LNCaP clone FGC (cell line): ENCODE results near the gene AQP12A.
"Not testable (repeated sequence)": the region's sequence is repeated elsewhere in the genome, so short reads cannot be mapped to it uniquely, and the experiment has no call there.

Source experiments
- DNase-seq: peaks from one replicate; pipeline ENCODE4 v3.0.0-alpha.2; 2011; ENCODE audit warnings: low read depth
- H3K4me3 ChIP-seq: 2 replicates; pipeline ENCODE4 v1.5.1; 2011; ENCODE audit warnings: mild to moderate bottlenecking, low read depth, low read length, control low read depth
- TF ChIP-seq, protein P1 (sequence below): IDR thresholded peaks from 2 replicates; pipeline ENCODE4 v1.5.1; 2012; ENCODE audit warnings: mild to moderate bottlenecking; ENCODE audit not compliant: control insufficient read depth, insufficient read depth; ENCODE audit errors: extremely low read depth

AQP12A gene

DNA sequence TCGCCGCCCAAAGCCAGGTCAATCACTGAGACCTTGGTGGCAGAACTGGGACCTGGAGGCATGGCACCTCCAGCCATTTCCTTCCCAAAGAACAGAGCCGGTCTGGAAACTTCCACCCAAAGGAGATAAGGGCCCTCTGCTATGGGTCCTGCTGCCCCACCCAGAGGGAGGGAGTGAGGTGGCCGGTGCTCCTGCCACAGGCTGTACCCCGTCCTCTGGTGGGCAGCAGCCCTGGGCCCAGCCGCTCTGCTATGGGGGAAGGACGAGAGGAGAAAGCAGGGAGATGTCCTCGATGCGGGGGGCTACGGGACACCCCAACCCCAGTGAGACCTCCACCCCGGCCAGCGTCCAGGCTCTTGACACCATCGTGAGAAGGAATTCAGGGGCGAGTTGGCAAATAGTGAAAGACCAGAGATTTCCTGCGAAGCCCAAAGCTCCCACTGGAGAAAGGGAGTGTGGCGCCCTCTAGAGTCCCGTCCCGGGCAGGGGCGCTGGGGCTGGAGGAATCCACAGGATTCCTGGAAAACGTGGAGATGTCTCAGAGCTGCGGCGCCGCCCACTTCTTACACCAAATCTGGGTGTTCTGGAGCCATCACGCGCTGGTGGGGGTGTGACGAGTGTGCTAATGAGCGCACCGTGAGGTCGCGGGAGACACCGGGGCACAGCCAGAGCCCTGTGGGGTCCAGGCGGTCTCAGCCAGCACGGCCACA lies 7.3 kb downstream of the AQP12A start:
- not testable (repeated sequence) for DNase-seq, H3K4me3 ChIP-seq

DNA sequence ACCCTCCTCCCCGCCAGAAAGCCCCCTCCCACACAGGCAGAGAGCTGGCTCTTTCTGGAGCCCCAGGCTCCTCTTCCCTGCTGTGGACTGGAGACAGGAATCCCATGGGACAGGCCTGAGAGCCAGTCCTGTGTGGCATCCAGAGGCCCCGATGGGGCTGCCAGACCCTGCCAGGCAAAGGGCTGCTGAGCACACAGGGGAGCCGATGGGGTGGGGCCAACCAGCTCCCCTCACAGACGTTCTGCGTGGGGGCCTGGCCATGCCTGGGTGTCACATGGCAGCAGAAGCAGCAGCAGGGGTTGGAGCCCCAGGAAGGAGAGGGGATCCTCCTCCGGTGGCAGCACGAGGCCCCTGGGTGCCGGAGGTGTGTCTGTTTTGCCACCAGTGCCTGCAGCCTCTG lies 8.2 kb downstream of the AQP12A start:
- not testable (repeated sequence) for H3K4me3 ChIP-seq, DNase-seq

DNA sequence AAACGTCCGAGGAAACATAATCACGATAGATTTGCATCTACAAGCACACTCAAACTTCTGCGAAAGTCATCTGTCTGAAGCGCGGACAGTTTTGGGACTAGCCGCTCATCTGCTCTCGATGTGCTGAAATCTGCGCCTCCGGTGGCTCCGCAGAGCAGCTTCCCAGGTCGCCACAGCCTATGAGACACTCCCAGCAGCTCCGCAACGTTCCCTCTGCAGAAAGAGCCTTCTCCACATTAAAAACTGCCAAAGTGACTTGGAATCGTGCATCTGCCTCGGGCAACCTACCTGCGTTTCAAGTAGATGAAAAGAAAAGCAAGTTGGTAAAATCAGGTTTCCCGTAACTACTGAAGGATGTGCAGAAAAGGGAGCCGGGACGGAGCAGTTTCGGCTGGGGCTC lies 8.9 kb downstream of the AQP12A start:
- not testable (repeated sequence) for H3K4me3 ChIP-seq, DNase-seq

DNA sequence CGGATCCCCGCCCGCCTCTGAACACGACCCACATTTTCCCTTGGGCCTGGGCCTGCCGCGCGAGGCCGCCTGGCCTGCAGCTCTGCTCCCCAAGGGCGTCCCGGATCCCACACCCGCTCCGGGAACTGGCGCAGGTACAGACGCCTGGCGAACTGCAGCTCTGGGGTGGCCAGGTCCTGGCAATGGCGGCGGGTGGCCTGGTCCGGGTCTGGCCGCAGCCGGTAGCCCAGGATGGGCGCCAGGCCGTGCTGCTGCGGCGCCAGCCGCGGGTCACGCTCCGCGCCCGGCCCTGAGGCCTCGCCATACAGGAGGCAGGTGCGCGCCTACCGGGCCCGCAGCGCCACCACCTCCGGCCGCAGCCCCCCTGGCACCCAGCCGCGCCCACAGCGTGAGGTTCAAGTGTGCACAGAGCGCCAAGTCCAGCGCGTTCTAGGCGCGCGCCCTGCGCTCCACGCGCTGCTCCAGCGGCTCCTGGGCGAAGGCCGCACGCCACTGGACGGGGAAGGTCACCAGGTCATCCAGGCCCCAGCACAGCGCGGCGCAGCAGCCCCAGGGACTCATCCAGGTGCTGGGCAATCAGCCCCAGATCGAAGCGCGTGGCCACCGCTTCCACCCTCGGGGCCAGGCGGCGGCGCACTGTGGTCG lies 9.5 kb downstream of the AQP12A start:
- TF ChIP-seq, protein P1, sequence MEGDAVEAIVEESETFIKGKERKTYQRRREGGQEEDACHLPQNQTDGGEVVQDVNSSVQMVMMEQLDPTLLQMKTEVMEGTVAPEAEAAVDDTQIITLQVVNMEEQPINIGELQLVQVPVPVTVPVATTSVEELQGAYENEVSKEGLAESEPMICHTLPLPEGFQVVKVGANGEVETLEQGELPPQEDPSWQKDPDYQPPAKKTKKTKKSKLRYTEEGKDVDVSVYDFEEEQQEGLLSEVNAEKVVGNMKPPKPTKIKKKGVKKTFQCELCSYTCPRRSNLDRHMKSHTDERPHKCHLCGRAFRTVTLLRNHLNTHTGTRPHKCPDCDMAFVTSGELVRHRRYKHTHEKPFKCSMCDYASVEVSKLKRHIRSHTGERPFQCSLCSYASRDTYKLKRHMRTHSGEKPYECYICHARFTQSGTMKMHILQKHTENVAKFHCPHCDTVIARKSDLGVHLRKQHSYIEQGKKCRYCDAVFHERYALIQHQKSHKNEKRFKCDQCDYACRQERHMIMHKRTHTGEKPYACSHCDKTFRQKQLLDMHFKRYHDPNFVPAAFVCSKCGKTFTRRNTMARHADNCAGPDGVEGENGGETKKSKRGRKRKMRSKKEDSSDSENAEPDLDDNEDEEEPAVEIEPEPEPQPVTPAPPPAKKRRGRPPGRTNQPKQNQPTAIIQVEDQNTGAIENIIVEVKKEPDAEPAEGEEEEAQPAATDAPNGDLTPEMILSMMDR = no peak
- no peak for DNase-seq
- H3K4me3 ChIP-seq = no peak overlapping the region

DNA sequence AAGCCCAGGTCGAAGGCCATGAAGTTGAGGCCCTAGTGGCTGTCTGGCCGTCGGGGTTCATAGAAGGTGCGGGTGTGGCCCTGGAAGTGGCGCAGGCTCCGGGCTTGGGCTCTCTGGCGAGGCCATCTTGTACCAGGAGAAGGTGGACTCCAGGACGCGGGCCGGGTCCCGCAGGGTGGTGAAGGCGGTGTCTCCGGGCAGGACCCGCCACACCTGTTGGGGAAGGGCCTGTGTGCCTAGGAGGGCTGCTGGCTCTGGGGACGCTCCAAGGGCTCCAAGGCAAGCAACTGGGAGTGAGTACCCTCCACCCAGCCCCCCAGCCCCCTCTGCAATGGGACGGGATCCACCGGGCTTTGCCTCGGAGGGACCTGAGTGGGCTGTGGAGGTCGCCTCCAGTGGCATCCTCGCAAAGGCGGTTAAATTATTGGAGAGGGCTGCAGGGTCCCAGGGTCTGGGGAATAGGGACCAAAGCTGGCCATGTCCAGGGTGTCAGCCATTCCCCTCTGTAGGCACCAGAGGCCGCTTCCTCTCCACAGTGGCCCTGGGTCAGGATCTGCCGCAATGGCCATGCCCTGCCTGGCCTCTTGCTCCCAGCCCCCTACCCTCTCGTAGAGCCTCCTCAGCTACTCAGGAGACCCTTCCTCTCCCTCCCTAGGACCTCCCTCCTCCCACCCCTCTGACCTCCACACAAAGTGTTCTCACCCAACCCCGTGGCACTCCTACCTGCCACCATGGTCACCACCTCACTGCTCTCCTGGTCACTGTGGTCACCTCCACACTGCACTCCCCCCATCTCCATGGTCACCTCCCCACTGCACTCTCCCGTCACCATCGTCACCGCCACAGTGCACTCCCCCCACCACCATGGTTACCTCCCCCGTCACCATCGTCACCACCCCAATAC lies 10.3 kb downstream of the AQP12A start:
- no peak for DNase-seq
- H3K4me3 ChIP-seq = no peak overlapping the region
- TF ChIP-seq, protein P1 = no peak

DNA sequence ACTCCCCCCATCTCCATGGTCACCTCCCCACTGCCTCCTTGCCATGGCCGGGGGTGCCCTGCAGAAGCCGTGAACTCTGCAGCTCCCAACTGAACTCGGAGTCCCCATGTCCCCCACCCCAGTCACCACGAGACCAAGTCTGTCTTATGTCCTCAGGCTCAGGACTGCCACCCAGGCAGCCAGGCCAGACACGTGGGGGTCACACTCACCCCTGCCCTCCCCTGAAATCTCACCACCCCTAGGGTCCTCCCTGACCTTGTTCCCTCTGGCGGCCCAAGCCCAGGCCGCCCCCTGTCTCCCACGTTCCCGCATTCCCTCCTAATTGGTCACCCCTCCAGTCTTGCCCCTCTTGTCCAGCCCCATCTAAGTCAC lies 11.0 kb downstream of the AQP12A start:
- TF ChIP-seq, protein P1 = no peak
- no peak for DNase-seq
- no peak overlapping the region for H3K4me3 ChIP-seq

DNA sequence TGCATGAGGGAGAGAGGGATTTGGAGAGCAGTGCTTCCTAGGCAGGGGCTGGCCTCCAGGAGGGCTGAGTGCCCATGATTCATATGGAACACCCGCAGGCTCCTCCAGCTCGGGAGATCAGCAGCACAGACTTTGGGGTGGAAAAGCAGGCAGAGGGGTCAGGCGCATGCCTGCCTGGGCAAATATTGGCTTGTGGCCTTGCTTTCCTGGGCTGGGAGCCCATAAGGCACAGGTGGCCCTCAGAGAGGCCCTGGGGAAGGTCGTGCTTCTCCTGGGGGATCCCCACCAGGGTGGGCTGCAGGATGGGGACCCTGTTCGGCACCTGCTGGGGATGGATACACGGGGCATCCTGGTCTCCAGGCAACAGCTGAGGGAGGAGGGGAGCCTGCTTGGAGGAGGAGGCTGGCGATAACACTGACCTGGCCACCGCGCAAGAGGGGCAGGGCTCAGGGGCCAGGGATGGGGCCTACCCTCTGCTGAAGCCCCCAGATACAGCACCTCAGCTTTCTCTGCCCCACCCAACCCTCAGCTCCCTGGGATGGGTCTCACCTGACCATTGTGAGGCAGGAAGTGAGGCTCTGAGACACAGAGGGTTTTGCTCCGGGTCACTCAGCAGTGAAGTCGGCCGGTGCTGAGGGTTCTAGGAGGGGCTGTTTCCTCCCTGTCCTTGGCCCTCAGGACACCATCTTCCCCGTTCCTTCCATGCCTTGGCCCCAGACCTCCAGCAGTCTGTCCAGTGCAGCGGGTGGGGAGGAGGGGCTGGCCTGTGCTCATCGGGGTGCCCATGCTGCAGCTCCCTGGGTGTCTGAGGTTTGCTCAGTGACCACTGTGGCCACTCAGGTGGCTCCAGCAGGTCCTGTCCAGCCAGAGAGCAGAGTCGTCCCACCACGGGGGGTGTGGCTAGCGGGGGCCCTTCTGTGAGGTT lies 12.0 kb downstream of the AQP12A start:
- TF ChIP-seq, protein P1 = no peak
- no peak for DNase-seq
- no peak overlapping the region for H3K4me3 ChIP-seq

DNA sequence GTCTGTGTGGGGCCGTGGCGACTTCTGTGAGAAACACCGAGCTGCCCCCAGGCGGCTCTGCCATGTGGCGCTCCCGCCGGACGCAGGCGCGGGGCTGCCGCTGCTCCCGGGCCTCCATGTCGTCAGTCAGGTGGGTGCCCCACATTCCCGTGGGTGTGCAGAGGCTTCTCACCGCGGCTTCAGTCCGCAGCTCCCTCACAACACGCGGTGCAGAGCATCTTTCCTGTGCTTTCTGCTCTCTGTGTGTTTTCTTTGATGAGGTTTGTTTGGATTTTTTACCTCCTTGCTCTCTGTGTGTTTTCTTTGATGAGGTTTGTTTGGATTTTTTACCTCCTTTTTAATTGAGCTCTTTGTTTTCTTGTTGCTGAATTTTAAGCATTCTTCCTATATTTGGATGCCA lies 13.0 kb downstream of the AQP12A start:
- TF ChIP-seq, protein P1 = no peak
- no peak for DNase-seq
- no peak overlapping the region for H3K4me3 ChIP-seq
